Measurements from ENCODE around the gene GBF1. TPM values are rescaled to one million over a fixed set of nuclear protein-coding genes. Genes with fewer than 3 reads are reported as not detected.
"Not testable (repeated sequence)": the region's sequence is repeated elsewhere in the genome, so short reads cannot be mapped to it uniquely, and the experiment has no call there.

The GBF1 gene
- total RNA-seq, 1 donor from 2014 or later: 36.7 TPM

- no peak for DNase-seq (ENCODE audit: low read depth)
- no peak for TF ChIP-seq CTCF (IDR thresholded peaks at IDR 0.05; ENCODE audit: insufficient read depth, low read length, poor library complexity, severe bottlenecking)
- H3K4me3 ChIP-seq (ENCODE audit: low read depth, low read length): no peak overlapping the region
- no peaks in the 10 kb centered on the region for H3K27me3 ChIP-seq (ENCODE audit: control insufficient read depth, insufficient read depth, low read length)
- no peaks in the 10 kb centered on the region for H3K36me3 ChIP-seq (ENCODE audit: control insufficient read depth, insufficient read depth, low read length)
Observed at GRCh38 chr10:102302611-102303010, 57.3 kb downstream of the GBF1 start.

GRCh38 chr10:102306006-102306405 lies 60.7 kb downstream of the GBF1 start:
- no peak for TF ChIP-seq CTCF (IDR thresholded peaks at IDR 0.05; ENCODE audit: insufficient read depth, low read length, poor library complexity, severe bottlenecking)
- no peak for DNase-seq (ENCODE audit: low read depth)
- Histone ChIP-seq H3K27me3 (ENCODE audit: control insufficient read depth, insufficient read depth, low read length) (no peaks in the 10 kb centered on the region), H3K36me3 (ENCODE audit: control insufficient read depth, insufficient read depth, low read length) (no peaks in the 10 kb centered on the region), H3K4me3 (ENCODE audit: low read depth, low read length) (no peak overlapping the region)

- TF ChIP-seq CTCF (IDR thresholded peaks at IDR 0.05; ENCODE audit: insufficient read depth, low read length, poor library complexity, severe bottlenecking): no peak
- H3K4me3 ChIP-seq (ENCODE audit: low read depth, low read length): no peak overlapping the region
- H3K27me3 ChIP-seq (ENCODE audit: control insufficient read depth, insufficient read depth, low read length): no peaks in the 10 kb centered on the region
- no peaks in the 10 kb centered on the region for H3K36me3 ChIP-seq (ENCODE audit: control insufficient read depth, insufficient read depth, low read length)
- no peak for DNase-seq (ENCODE audit: low read depth)
Observed at GRCh38 chr10:102306710-102307109, 61.4 kb downstream of the GBF1 start.

- not testable (repeated sequence) for DNase-seq (ENCODE audit: low read depth); H3K36me3 ChIP-seq (ENCODE audit: control insufficient read depth, insufficient read depth, low read length); H3K27me3 ChIP-seq (ENCODE audit: control insufficient read depth, insufficient read depth, low read length); H3K4me3 ChIP-seq (ENCODE audit: low read depth, low read length)
Observed at GRCh38 chr10:102308318-102308717, 63.0 kb downstream of the GBF1 start.

- Histone ChIP-seq H3K27me3 (ENCODE audit: control insufficient read depth, insufficient read depth, low read length) (no peaks in the 10 kb centered on the region), H3K36me3 (ENCODE audit: control insufficient read depth, insufficient read depth, low read length) (no peaks in the 10 kb centered on the region), H3K4me3 (ENCODE audit: low read depth, low read length) (no peak overlapping the region)
- TF ChIP-seq CTCF (IDR thresholded peaks at IDR 0.05; ENCODE audit: insufficient read depth, low read length, poor library complexity, severe bottlenecking): no peak
- no peak for DNase-seq (ENCODE audit: low read depth)
Observed at GRCh38 chr10:102309236-102309635, 63.9 kb downstream of the GBF1 start.

GRCh38 chr10:102309916-102310315 lies 64.6 kb downstream of the GBF1 start:
- no peak for DNase-seq (ENCODE audit: low read depth)
- H3K4me3 ChIP-seq (ENCODE audit: low read depth, low read length): no peak overlapping the region
- TF ChIP-seq CTCF (IDR thresholded peaks at IDR 0.05; ENCODE audit: insufficient read depth, low read length, poor library complexity, severe bottlenecking): no peak
- H3K27me3 ChIP-seq (ENCODE audit: control insufficient read depth, insufficient read depth, low read length): no peaks in the 10 kb centered on the region
- H3K36me3 ChIP-seq (ENCODE audit: control insufficient read depth, insufficient read depth, low read length): no peaks in the 10 kb centered on the region

Data from kidney epithelial cell (primary cell).